HG03139 (cell line): ENCODE results near the gene RPL22.
"Not testable (repeated sequence)": the region's sequence is repeated elsewhere in the genome, so short reads cannot be mapped to it uniquely, and the experiment has no call there.

Experiments used
- ATAC-seq: cut with Tn5 transposase; IDR thresholded peaks from one replicate; pipeline ENCODE4 v1.9.1; 2021; ENCODE audit not compliant: unreplicated experiment

RPL22 gene

GRCh38 chr1:6234502-6235295 is 35.3 kb upstream of the RPL22 start:
- ATAC-seq = no peak

- ATAC-seq = no peak
Observed at GRCh38 chr1:6233376-6233775, 34.0 kb upstream of the RPL22 start.

GRCh38 chr1:6225651-6226050 is 26.3 kb upstream of the RPL22 start:
- no peak for ATAC-seq

GRCh38 chr1:6224718-6225117 is 25.3 kb upstream of the RPL22 start:
- ATAC-seq = no peak

- no peak for ATAC-seq
Observed at GRCh38 chr1:6223617-6224016, 24.2 kb upstream of the RPL22 start.

- no peak for ATAC-seq
Observed at GRCh38 chr1:6222636-6223035, 23.2 kb upstream of the RPL22 start.

- no peak for ATAC-seq
Observed at GRCh38 chr1:6221210-6221784, 21.9 kb upstream of the RPL22 start.

GRCh38 chr1:6220236-6220635 is 20.8 kb upstream of the RPL22 start:
- no peak for ATAC-seq

- ATAC-seq = not testable (repeated sequence)
Observed at GRCh38 chr1:6219641-6220040, 20.2 kb upstream of the RPL22 start.

- no peak for ATAC-seq
Observed at GRCh38 chr1:6218375-6219164, 19.2 kb upstream of the RPL22 start.

- ATAC-seq = no peak
Observed at GRCh38 chr1:6212193-6212959, 13.0 kb upstream of the RPL22 start.

- no peak for ATAC-seq
Observed at GRCh38 chr1:6211731-6212130, 12.3 kb upstream of the RPL22 start.

- ATAC-seq = no peak
Observed at GRCh38 chr1:6210591-6211355, 11.4 kb upstream of the RPL22 start.

GRCh38 chr1:6209661-6210580 is 10.5 kb upstream of the RPL22 start:
- ATAC-seq = no peak

- no peak for ATAC-seq
Observed at GRCh38 chr1:6208723-6209660, 9.6 kb upstream of the RPL22 start.

GRCh38 chr1:6207921-6208320 is 8.5 kb upstream of the RPL22 start:
- no peak for ATAC-seq

GRCh38 chr1:6207075-6207885 is 7.9 kb upstream of the RPL22 start:
- no peak for ATAC-seq

- ATAC-seq = no peak
Observed at GRCh38 chr1:6206520-6206855, 7.1 kb upstream of the RPL22 start.
